ENCODE measurements around the gene TRIM33. TPM values are rescaled to one million over a fixed set of nuclear protein-coding genes. Genes with fewer than 3 reads are reported as not detected.

The TRIM33 gene
- total RNA-seq, 4 donors from 2014 or later: 50.8 to 68.2 (median 53.4) TPM

DNA sequence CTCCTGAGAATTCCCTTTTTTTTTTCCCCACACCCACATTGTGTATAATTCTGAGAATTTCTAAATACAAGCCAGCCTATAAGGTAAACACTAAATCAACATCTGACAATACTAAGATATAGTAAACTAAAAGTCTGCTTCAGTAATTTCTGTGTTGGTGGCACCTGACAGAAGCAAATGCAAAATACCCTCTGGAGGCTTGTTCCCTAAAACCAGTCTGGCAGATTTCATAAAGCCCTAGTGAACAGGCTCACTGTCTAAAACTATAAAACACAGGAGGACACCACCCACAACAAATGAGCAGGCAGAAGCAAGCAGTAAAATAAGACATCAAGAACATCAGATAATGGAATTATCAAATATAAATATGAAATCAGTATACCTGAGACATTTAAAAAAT, 11.5 kb downstream of the TRIM33 start:
- no peak for DNase-seq (ENCODE audit: low spot score in 2 of 2)
- no peaks in the 10 kb centered on the region for H3K27me3 ChIP-seq
- no peak overlapping the region for H3K4me3 ChIP-seq
- no peak overlapping the region for H3K27ac ChIP-seq
- peaks cover 0 to 44% (median 10%) of the 10 kb centered on the region in 4 donors for H3K4me1 ChIP-seq
- H3K36me3 ChIP-seq: no peaks in the 10 kb centered on the region
- TF ChIP-seq EP300 (IDR thresholded peaks at IDR 0.05): no peak
- TF ChIP-seq, protein P1, sequence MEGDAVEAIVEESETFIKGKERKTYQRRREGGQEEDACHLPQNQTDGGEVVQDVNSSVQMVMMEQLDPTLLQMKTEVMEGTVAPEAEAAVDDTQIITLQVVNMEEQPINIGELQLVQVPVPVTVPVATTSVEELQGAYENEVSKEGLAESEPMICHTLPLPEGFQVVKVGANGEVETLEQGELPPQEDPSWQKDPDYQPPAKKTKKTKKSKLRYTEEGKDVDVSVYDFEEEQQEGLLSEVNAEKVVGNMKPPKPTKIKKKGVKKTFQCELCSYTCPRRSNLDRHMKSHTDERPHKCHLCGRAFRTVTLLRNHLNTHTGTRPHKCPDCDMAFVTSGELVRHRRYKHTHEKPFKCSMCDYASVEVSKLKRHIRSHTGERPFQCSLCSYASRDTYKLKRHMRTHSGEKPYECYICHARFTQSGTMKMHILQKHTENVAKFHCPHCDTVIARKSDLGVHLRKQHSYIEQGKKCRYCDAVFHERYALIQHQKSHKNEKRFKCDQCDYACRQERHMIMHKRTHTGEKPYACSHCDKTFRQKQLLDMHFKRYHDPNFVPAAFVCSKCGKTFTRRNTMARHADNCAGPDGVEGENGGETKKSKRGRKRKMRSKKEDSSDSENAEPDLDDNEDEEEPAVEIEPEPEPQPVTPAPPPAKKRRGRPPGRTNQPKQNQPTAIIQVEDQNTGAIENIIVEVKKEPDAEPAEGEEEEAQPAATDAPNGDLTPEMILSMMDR (IDR thresholded peaks at IDR 0.05): no peak
- TF ChIP-seq POLR2A (IDR thresholded peaks at IDR 0.05): no peak
- H3K9me3 ChIP-seq: no peaks in the 10 kb centered on the region

DNA sequence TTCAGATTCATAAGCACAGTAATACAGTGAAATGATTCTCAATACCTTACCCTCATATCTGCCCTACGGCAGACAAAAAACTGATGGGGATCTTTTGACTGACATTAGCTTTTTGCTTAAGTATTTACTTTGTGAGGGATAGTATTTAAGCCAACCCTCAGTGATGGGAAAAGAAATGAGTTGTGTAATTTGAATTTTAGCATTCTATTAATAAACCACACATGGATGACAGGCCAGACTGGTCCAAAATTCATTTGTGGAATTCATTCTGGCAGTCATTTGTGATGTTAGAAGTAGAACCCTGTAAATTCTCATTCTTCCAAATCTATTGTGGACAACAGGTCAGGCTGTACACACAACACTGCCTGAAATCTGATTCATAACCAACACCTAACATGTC, 14.9 kb downstream of the TRIM33 start:
- Histone ChIP-seq H3K27me3 (no peaks in the 10 kb centered on the region), H3K9me3 (peaks cover 0 to 9% (median 0%) of the 10 kb centered on the region in 4 donors), H3K27ac (no peak overlapping the region), H3K4me1 (peaks cover 0 to 22% (median 6%) of the 10 kb centered on the region in 4 donors), H3K36me3 (no peaks in the 10 kb centered on the region), H3K4me3 (no peak overlapping the region)
- TF ChIP-seq EP300 (IDR thresholded peaks at IDR 0.05) (no peak), POLR2A (IDR thresholded peaks at IDR 0.05) (no peak)
- TF ChIP-seq, protein P1 (IDR thresholded peaks at IDR 0.05): no peak
- WGBS, 2 donors: 73 to 84% methylated on average over 1 of the region's 1 CpG
- no peak for DNase-seq (ENCODE audit: low spot score in 2 of 2)

DNA sequence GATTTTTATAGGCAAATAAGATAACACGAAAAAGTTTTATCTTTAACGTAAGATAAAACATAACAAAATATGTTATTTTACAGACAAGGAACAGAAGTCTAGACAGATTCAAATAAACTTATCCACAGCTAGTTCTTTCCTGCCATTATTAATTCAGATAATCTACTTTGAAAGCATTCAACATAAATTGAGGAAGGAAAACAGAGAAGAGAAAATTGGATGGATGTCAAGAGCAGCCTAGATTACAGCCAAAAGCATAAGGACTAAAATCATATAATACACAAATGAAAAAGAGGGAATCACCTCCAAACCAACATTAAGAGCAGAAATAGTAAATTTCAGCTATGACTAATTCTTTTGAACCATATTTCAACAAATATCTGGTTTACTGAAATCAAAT, 15.5 kb downstream of the TRIM33 start:
- Histone ChIP-seq H3K9me3 (peaks cover 0 to 12% (median 0%) of the 10 kb centered on the region in 4 donors), H3K4me3 (no peak overlapping the region), H3K36me3 (no peaks in the 10 kb centered on the region), H3K27me3 (no peaks in the 10 kb centered on the region), H3K27ac (no peak overlapping the region), H3K4me1 (peaks cover 0 to 21% (median 6%) of the 10 kb centered on the region in 4 donors)
- WGBS, 2 donors: 86 to 87% methylated on average over 2 of the region's 2 CpGs
- DNase-seq (ENCODE audit: low spot score in 2 of 2): no peak
- TF ChIP-seq EP300 (IDR thresholded peaks at IDR 0.05): no peak
- no peak for TF ChIP-seq POLR2A (IDR thresholded peaks at IDR 0.05)
- TF ChIP-seq, protein P1 (IDR thresholded peaks at IDR 0.05): no peak

DNA sequence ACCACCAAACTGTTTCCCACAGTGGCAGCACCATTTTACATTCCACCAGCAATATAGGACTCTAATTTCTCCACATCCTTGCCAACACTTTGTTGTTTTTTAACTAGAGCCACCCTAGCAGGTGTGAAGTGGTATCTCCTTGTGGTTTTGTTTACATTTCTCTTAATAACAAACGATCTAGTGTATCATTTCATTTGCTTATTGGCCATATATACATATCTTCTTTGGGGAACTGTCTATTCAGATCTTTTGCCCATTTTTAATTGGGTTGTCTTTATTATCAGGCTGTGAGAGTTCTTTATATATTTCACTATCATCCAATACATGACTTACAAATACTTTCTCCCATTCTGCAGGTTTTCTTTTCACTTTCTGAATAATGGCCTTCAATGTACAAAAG, 18.0 kb downstream of the TRIM33 start:
- Histone ChIP-seq H3K4me1 (peaks cover 0 to 21% (median 6%) of the 10 kb centered on the region in 4 donors), H3K4me3 (no peak overlapping the region), H3K36me3 (no peaks in the 10 kb centered on the region), H3K27ac (no peak overlapping the region), H3K27me3 (no peaks in the 10 kb centered on the region), H3K9me3 (peaks cover 0 to 12% (median 0%) of the 10 kb centered on the region in 4 donors)
- TF ChIP-seq POLR2A (IDR thresholded peaks at IDR 0.05) (no peak), EP300 (IDR thresholded peaks at IDR 0.05) (no peak)
- TF ChIP-seq, protein P1 (IDR thresholded peaks at IDR 0.05): no peak
- no peak for DNase-seq (ENCODE audit: low spot score in 2 of 2)
- 95 to 96% methylated on average over 1 of the region's 1 CpG for WGBS, 2 donors

DNA sequence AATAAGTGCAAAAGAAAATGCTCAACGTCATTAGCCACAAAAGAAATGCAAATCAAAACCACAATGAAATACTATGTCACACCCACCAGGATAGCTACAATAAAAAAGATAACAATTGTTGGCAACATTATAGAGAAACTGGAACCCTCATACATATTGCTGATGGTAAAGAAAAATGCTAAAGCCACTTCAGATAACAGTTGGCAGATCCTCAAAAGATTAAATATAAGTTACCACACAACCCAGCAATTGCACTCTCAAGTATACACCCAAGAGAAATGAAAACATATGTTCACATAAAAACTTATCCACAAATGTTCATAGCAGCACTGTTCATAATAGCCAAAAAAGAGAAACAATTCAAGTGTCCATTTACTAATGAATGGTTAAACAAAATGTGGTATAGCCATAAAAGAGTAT, 20.7 kb downstream of the TRIM33 start:
- no peaks in the 10 kb centered on the region for H3K27me3 ChIP-seq

More for the DNA sequence above, 20.7 kb downstream of the TRIM33 start:
- TF ChIP-seq, protein P1 (IDR thresholded peaks at IDR 0.05): no peak
- TF ChIP-seq EP300 (IDR thresholded peaks at IDR 0.05): no peak
- TF ChIP-seq POLR2A (IDR thresholded peaks at IDR 0.05): no peak
- WGBS, 2 donors: 30 to 33% methylated on average over 1 of the region's 1 CpG
- Histone ChIP-seq H3K4me1 (peaks cover 0 to 10% (median under 1%) of the 10 kb centered on the region in 4 donors), H3K36me3 (no peaks in the 10 kb centered on the region), H3K27ac (no peak overlapping the region), H3K9me3 (peaks cover 0 to 12% (median 0%) of the 10 kb centered on the region in 4 donors), H3K4me3 (no peak overlapping the region)
- DNase-seq (ENCODE audit: low spot score in 2 of 2): no peak

Measured in tibial nerve (tissue), 4 donors.